Hematopoietic multipotent progenitor cell (in vitro differentiated cells): ENCODE results near the gene ZSWIM6. TPM values are rescaled to one million over a fixed set of nuclear protein-coding genes. Genes with fewer than 3 reads are reported as not detected.

ENCODE experiments used
- DNase-seq, 3 donors: peaks; one replicate each; pipeline ENCODE4 v3.0.0-alpha.2; 2011 to 2015; ENCODE audit warnings: low read depth in 2 of 3, low spot score in 2 of 3
- total RNA-seq: library from RNA; depleted of rRNA; stranded (reverse); fragments of >200 nt; gene quantifications from one replicate; pipeline ENCODE4 v1.2.3, GENCODE V29; 2012

Gene ZSWIM6
- total RNA-seq, 1 donor, result 7.3 TPM

DNA sequence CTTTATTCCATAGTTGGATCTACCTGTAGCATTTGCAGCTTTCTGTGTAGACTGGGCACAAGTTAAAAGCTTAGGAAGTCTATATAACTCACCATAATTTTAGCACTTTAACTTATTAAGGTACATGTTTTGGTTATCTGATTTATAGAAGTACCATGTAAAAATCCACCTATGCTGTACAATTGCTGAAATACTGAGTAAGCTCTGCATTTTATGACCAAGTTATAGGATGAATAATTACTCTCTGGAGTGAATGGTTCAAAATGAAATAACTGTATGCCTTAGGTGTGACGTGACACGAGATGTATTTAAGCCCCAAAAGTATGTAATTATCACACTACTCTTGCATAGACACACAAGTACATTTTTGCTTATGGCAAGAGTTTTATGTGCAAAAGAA, 22.1 kb downstream of the ZSWIM6 start:
- DNase-seq, result no peak

DNA sequence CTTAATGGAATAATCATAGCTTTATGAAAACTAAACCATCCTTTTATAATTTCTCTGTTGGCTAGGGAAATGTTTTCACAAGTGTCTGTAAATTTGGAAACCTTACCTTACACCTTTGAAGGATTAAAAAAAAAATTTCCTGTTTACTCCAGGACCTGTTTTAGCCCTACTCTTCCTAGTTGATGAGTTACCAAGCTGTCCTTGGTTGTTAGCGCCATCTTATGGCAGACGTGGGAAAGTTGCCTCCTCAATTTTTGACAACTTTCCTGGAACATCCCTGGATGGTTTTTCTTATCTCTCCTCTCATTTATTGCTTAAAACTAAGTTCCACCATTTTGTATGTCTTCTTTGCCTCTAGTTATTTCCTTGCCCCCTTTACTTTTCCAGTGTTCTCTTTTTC, 25.7 kb downstream of the ZSWIM6 start:
- peak in 2 of 3 donors; percentile 19 to 43 for DNase-seq

DNA sequence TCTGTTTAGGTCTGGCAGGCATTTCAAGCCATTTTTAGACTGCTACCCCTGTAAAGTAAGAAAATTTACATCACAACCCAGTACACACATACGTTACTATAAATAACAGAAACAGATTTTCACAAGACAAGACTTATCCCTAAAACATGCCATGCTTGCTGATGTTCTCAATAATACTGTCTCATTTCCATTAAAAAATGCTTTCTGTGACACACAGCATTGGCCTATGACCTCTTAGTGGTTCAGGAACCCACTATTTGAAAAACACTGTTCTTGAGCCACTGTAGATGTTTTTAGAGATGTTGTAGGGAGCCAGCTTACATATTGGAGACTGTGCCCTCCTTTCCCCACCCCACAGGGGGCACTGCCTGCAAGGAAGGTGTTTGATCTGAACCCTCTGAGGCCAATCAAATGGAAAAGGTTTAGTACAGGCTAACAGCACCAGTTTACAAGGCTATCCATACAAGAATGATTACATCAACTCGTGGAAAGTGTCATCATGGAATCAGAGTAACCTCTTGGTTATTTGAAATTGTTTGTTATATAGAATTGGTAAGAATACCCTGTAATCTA, 30.8 kb downstream of the ZSWIM6 start:
- peak in 2 of 3 donors; percentile 16 to 48 for DNase-seq

DNA sequence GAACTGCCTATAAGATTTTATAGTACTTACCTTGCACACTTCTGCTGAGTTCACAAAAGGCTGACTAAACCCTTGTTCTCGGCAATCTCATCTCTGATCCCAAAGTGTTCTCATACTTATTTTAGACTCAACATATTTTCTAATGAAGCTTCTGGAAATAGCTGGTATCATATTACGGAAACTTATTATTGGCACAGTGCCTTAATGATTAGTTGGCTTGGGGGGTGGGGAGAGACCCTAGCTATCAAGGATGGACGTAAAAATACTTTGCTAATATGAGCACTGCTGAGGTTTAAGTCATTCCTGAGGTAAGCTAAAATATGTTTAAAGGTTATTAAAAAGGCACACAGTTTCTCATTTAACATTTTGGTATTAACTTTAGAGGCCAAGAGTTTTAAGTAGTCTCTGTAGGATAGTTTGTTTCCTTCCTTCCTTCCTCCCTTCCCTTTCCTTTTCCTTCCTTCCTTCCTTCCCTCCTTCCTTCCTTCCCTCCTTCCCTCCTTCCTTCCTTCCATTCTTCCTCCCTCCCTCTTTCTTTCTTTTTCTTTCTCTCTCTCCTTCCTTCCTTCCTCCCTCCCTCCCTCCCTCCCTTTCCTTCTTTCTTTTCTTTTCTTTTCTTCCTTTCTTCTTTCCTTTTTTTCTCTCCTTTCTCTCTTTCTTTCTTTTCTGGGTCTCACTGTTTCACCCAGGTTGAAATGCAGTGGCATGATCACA, 31.5 kb downstream of the ZSWIM6 start:
- DNase-seq, result no peak

DNA sequence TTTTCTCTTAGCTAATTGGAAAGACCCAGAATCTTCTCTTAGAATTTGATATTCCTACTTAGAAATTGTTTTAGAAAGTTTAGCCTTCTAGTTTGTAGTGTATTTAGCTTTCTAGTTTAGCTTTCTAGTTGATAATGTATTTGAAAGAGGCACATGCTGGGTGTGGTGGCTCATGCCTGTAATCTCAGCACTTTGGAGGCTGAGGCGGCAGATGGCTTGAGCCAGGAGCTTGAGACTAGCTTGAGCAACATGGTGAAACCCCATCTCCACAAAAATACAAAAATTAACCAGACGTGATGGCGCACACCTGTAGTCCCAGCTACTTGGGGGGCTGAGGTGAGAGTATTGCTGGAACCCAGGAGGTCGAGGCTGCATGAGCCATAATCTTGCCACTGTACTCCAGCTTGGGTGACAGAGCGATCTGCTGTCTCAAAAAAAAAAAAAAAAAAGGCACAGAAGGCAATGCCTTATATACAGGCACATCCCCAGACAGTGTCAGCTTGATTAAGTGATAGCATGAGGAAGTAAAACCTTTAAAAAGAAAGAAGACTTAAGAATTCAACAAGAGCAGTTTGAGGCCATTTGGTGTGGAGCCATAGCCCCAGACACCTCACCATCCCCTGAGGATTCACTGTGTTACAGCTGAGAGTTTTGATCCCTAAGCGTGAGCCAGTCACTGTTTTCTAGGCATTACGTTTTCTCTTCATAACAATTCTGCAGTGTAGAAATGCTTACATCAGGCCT, 34.6 kb downstream of the ZSWIM6 start:
- DNase-seq, result no peak

DNA sequence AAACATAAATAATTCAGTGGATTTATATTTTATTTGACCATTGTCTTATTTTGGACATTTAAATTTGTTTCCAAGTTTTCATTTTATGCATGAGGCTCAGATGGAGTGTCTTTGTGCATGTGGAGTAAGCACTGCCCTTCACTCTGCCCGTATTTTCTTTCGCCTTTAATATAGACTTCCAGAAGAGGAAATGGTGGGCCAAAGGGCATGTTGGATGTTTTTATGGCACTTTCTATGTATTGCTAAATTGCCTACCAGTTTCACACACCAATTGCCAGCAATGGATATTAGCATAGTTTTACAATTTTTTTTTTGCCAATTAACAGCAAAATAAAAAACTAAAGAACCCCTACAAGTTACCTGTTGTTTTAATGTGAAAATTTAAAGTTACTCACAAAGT, 38.4 kb downstream of the ZSWIM6 start:
- DNase-seq, result no peak

DNA sequence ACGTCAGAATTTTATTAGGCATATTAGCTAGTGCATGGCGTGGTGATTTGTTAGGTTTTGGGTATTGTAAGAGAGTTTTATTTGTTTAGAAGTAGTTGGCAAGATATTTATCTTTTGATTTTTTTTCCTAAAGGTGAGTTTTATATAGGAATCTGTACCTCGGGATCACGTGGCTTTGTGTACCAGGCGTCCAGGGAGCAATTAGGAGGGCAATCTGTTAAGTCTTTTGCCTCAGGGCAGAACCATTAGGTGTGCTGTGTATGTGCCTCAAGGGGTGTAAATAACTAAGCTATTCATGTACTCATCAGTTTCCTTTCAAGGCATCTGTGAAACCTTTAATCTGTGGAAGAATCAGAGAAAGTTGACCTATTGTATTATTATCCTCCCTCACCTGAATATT, 39.4 kb downstream of the ZSWIM6 start:
- no peak for DNase-seq

DNA sequence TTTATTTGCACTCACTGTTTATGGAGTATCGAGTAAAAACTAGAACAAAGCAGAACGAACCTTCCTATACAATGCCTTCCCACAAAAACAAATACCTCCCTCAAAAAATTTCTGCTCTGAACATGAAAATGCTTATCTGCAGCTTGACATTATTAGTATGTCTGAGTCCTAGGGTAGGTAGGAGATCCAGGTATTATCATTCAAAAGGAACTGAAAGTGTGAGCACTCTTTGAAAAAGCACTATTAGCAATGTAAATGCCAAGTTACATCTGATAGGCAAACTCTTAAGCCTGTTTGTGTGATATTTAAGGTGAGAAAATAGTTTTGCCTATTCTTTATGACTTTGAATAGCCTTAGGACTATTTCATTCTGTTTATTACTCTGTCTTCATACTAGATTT, 47.6 kb downstream of the ZSWIM6 start:
- DNase-seq, result no peak

DNA sequence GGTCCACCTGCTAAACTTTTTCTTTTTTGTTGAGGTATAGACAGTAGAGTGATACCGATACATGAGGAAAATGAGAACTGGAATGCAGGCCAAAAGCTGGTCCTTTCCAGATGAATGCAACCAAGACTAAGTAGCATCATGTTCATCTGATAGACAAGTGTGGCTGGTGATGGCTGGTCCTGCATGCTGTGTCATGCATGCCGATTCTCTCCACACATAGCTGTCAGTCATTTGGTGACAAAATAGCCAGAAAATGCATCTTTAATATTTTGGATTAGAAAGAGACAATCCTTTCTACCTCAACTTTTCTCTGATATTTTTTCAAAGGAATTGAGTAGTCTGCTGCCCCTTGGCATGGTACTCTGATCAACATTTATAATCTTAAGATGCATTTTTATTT, 49.9 kb downstream of the ZSWIM6 start:
- DNase-seq, result no peak

DNA sequence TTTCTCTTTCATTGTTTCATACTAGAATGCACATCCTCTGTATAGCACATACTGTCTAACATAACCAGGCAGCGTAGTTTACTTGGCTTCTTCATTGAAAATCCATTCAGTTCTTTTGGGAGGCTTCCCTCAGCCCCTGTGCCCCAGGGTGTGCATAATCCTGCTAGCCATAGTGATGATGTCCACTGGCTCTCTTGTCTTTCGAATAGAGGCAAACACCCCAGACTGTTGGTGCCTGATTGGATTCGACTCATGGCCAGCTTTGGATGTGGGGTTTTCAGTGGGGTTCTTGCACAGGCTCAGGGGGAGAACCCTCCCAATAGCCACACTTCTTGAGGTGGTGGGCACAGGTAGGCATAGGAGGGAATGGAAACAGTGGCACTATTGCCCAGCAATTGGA, 53.6 kb downstream of the ZSWIM6 start:
- DNase-seq, result no peak

DNA sequence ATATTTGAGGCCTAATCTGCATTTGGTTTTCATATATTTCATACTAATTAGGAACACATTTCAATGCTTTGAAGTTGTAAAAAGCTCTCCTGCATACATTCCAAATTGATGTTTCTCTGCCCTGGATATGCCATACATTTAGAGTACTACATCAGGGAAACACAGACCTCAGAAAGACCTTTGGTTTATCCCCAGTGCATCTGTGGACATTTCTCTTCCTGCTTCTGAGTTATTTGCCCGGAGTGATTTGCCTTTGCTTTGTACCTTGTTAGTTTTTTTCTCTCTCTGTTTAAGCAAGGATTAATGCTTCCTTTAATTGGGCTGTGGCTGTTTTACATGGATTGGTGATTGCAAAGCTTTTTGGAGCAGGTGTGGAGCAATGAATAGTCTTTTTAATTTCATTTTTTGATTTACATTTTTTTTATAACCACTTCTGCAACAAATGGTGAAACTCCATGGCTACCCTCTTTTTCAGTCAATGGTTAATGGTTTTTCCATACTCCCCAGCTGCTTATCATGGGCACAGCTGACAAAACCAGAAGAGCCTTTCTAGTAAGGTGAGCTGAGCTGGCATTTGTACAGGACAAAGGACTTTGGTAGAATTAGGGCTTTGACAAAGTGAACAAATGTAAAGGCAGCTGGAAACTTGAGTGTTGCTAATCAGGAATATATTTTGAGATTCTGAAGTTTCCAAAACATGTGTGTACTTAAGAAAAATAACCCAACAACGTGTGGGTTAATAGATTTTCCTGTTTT, 54.2 kb downstream of the ZSWIM6 start:
- DNase-seq, result no peak

DNA sequence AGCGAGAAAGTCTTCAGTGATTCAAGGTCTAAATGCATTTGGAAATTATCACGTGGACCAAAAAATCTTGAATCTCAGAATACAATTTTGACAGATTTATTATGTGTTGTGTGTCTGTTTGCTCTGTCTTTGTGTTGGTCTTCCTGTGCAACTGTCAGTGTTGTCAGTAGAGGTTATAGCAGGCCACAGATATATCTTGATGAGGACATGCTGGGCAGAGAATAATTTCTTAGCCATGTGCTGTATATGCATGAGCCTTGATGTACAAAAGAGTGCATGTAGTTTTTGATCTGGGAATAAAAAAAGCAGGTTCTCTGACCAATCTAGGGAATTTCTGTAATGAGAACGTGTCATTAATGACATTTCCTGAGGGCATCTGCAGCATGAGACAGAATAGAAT, 57.6 kb downstream of the ZSWIM6 start:
- DNase-seq, result no peak

DNA sequence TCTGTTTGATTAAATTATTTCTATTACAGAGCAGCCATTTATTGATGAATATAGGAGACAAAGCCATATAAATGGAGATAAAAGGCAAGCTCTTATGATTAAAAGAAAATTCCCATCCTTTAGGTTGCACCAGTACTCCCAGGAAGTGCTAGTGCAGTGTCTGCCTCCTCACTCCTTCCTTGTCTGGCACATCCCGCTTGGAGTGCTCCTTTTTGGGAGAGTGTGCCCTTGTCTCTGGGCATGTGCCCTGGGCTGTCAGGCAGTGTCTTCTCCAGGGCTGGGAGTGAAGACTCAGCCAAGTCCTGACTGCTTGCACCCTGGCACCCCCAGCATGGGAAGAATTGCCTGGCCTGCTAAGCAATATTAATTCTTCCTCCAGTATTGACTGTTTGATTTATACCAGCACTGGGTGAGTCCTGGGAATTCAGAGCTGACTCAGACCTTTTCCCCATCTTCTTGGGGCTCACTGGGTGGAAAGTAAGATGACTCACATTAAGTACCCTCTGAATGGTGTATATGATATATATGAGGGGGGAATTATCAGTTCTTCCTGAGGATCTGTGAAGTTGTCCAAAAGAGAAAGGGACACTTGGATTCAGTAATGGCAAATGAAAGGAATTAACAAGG, 62.1 kb downstream of the ZSWIM6 start:
- DNase-seq, result no peak

DNA sequence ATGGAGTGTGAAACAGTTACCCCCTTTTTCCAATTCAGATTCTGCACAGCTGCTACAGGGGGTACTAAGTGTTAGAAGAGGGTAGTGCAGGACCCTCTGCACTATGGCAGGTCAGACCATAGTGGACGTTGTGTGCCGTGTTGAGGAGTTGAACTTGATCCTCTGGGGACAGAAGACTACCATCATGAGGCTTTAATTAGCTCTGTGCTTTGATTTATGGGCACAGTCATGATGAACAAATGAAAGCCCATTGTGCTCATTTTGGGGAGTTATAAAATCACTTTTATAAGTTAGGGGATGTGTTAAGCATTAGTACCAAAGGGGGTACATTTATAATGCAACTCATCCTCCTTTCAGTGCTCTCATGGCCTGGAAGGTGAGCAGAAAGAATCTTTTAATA, 62.7 kb downstream of the ZSWIM6 start:
- DNase-seq, result no peak

DNA sequence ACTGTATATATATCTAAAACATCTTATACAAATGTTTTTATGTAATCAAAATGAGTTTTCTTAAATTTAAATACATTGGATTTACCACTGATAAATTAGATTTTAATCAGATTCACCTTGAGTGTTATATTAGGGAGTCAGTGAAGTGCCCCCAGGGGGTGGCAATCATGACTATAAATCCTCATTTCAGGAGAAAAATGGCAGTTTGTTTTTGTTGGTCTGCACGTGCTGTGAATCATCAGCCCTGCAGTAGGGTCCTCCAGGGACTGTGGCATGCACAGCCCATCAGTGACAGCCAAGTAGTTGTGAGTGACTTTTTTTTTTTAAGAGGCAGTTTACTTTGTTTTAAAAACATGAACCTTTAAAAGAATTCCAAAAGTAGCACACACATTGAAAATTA, 65.2 kb downstream of the ZSWIM6 start:
- no peak for DNase-seq

DNA sequence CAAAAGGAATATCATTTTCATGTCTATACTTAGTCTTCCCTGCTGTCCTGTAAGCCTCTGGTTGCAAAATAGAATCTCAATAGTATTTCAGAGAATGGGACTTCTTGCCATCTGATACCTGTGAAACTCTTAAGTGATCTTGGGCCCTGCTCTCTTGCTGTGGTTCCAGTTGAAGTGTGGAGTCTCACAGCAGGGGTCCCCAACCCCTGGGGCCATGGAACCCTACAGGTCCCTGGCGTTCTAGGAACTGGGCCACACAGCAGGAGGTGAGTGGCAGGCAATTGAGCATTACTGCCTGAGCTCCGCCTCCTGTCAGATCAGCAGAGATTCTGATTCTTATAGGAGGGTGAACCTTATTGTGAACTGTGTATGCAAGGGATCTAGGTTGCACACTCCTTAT, 65.9 kb downstream of the ZSWIM6 start:
- DNase-seq, result no peak

DNA sequence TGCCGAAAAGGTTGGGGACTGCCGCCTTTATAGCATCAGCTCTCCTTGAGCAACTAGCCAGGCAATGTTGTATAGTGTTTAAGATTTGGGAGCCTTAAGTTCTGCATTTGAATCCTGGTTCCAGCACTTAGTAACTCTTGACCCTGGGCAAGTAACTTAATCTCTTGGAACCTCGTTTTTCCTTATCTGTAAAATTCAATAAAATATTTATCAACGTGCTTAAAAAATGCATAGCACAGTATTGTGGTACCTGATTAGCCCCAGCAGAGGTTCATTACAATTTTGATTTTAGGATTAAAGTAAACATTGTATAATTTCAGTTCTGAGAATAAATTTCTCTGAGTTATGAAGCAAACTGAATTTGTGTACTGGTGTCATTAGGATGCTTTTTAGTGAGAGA, 66.4 kb downstream of the ZSWIM6 start:
- DNase-seq, result no peak

DNA sequence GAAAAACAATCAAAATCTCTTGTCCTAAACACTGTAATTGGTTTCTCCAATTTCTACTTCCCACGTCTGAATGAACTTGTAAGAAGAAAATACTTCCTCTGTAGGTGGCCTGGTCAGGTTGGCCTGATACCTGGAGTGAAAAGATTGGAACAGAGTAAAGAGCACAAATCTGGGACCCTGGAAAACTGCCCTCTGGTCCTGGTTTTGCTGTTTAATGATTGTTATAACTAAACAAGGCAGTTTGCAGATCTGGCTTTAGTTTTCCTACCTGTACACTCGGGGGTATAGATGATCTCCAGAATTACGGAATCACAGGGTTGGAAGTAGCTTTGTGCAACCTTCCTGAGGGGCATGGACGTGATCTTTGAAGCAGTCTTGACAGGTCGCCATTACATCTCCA, 67.6 kb downstream of the ZSWIM6 start:
- no peak for DNase-seq

DNA sequence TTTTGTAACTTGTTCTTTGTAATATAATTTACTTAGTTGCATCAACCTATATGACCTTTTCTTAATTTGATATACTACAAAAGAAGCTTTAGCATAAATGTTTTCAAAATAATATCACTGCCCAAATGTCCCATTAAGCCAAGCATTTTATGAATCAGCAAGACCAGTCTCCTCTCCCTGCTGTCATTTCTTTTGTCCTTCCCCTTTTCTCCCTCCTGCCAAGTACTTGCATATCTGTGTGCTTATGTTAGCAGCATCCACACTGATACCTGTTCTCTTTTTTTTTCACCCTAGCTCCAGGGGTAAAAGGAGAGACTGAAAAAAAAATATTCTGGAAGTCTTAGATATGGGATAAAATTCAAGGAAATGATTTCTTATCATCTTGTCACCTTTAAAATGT, 69.7 kb downstream of the ZSWIM6 start:
- peak in 2 of 3 donors; percentile 25 to 41 for DNase-seq

DNA sequence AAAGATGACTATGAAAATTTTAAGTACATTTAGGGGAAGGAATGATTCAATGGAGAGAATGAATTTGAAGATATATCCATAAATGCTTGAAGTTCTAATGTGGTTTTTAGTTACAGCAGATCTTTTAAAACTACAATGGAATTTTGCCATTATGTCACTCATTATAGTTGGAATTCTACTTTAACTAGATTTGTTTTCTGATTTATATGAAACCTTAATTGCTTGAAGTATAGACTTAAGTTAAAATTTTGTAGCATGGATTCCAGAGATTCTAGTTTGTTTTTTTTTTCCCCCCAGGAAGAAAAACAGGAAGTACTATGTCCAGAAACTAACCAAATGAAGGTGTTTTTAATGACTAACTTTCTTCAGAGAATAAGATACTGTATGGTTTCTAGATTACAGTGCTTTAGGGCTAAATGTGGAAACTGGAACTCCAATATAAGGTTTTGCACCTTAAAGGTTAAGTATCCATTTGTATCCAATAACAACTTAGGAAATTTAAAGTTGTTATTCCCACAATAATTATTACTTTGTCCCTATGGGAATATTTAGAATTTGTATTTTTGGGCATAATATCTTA, 70.3 kb downstream of the ZSWIM6 start:
- DNase-seq, result no peak
